GM08714 (cell line): Measurements from ENCODE around the gene CPEB1.
"Not testable (repeated sequence)": the region's sequence is repeated elsewhere in the genome, so short reads cannot be mapped to it uniquely, and the experiment has no call there.

Source experiments
- H3K4me3 ChIP-seq: fragments of 200-500 bp; sonication (Bioruptor generic); 2 replicates; pipeline ENCODE4 v1.5.1; 2014; ENCODE audit warnings: mild to moderate bottlenecking, low read length, inconsistent platforms
- ZNF274 ChIP-seq: IDR thresholded peaks from 2 replicates; pipeline ENCODE4 v1.6.1; 2012; ENCODE audit warnings: mild to moderate bottlenecking, low read depth, low read length

The CPEB1 gene

DNA sequence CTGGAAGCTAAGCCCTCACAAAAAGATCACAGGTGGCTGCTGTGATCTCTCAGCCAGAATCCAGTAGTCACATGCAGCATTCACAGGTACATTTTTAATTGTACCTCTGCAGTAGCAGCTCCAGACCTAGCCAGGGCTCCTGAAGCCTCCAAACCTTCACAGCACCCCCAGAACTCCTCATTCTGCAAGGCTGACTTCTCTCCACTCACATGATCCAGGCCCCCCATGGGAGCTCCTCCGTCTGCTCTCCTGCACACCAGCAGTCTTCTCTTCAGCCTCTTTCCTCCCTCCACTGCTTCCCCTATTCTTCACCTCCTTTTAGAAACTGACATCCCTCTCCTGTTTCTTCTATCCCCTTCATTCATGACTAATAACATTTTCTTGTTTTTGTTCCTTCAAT, 13.2 kb upstream of the CPEB1 start:
- no peak overlapping the region for H3K4me3 ChIP-seq
- TF ChIP-seq ZNF274: no peak

DNA sequence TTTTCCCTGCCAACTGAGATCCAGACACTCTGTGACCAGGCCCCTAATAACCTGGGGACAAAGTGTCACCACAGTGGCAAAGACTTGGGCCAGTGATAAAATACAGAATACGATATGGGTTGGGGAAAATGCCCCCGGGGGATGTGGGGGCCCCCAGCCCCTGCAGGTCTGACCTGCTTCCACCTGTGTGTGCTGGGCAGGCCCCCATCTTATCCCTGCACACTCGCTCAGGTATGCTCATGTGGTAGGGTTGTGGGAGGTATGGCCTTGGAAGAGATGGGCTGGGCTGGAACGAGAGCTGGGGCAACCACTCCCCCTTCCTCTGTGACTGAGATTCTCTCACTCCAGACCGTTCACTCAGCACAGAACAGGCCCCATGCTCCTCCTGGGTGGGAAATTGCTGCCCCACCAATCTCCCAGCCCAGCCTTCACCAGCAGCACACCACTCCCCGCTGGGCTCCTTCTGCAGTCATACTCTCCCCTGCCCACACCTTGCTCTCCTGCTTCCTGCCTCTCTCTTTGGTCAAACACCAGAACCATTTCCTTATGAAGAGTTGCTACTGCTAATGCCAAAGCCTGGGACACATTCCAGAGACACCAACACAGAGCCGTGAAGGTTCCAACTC, 9.6 kb upstream of the CPEB1 start:
- H3K4me3 ChIP-seq: no peak overlapping the region

DNA sequence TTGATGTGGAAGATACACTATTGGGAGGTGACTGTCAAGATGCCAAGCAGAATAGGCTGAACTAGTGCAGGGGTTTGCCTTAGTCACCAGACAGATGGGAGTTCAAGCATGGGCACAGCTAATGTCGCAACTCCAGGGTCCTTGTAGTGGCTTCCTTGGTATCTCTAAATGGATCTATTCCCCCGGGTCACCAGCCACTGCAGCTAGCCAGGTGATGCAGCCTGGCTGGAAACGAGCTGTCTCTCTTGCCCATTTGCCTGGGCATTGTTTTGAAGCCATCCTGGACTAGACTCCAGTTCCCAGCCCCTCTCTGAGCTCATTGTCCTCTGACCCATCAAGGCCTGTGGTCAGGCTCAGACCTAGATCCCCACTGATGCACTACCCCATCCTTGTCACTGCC, 8.4 kb upstream of the CPEB1 start:
- TF ChIP-seq ZNF274: no peak
- H3K4me3 ChIP-seq: no peak overlapping the region

More for the DNA sequence above, 9.6 kb upstream of the CPEB1 start:
- no peak for TF ChIP-seq ZNF274

DNA sequence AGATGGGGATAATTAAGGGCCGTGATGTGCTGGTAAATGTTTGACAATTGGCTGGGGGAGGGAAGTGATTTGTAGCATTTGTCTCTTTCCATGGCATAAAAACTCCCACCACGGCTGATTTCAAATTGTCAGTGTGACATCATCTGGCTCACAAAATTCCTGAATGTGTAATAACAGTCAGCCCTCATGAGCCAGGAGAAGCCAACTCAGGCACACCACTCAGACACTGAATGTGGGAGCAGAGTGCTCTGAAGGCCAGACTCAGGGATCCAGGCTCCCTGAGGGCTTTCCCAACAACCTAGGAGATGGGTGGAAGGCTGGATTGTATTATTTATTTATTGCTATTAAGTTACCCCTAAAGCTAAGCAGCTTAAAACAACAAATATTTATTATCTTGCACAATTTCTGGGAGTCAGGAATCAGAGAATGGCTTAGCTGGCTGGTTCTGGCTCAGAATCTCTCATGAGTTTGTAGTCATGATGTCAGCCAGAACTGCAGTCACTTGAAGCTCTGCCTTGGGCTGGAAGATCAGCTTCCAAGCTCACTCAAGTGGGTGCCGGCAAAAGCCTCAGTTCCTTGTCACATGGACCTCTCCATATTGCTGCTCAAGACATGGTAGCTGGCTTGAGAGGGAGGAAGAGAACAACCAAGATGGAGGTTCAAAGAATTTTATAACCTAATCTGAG, 6.5 kb upstream of the CPEB1 start:
- no peak for TF ChIP-seq ZNF274
- no peak overlapping the region for H3K4me3 ChIP-seq

DNA sequence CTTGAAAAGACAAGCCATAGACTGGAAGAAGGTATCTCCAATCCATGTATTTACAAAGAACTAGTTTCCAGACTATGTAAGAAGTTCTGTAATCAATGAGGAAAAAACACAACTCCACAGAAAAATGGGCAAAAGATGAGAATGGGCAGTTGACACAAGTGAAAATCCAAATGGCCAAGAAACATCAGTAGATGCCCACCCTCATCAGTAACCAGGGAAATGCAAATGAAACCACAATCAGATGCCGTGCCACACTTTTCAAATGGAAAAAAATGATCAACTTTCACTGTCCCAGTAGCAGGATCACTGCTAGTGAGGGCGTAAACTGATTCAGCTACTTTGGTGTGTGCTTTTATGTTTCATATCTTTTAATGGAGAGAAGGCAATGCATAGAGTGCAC, 4.5 kb upstream of the CPEB1 start:
- H3K4me3 ChIP-seq: no peak overlapping the region
- TF ChIP-seq ZNF274: no peak

DNA sequence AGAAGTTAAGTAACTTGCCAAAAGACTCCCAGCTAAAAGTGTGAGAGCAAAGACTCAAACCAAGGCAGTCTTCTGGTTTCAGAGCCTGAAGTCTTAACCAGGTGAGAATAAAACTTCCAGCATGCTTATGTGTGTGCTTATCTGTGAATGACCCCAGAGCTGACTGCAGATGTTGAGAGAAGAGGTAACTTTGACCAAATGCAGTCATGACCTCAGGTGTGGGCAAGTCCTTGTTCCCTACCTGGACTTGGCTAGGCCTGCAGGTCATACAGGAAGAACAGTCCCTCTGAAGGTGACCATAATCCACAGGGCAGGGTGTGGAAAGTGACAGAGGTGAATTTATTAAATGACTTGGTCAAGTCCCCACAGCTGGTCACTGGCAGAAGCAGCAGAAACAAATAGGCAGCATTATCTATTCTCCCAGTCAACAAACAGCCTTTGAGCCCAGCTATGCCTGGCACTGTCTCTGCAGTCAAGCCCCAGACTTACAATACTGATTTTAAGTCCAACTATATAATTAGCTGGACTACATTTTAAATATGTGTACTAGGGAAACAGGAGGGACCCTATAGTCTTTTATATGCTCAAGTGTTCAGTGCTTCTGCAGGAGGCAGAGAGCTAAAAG, 3.0 kb upstream of the CPEB1 start:
- no peak for TF ChIP-seq ZNF274
- no peak overlapping the region for H3K4me3 ChIP-seq

DNA sequence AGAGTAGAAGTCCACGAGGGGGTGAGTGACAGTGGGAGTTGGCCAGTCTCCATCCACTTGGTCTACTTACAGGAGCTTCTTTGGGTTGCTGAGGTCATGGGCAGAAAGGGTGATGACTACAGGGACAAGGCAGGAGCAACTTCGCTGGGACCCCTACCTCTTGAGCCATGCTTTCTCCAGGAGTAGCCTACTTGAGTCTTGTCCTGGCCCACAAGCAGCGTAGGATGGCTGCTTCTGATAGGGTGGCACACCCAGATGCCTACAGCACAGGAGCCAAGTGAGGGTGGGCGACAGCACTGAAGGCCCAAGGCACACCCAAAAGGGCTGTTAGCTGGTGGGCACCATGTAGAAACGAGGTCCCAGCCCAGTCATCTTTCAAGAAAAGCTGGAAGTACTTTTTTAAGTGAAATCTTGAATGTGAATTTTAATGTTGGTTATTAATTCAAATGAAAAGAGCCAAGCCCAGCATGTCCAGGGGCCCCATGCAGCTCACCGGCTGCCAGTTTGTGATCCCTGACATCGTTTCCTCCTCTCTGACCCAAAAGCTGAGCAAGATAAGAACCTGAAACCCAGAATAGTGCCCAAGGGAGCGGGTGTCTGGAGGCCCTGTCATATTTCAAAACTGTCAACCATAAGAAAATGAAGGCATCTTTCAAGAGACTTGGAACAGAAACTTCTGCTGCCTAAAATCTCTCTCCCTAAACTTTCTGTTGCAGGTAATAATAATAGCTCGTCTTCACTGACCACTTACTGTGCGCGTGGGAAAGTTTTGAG, 2.2 kb upstream of the CPEB1 start:
- TF ChIP-seq ZNF274: no peak
- no peak overlapping the region for H3K4me3 ChIP-seq

DNA sequence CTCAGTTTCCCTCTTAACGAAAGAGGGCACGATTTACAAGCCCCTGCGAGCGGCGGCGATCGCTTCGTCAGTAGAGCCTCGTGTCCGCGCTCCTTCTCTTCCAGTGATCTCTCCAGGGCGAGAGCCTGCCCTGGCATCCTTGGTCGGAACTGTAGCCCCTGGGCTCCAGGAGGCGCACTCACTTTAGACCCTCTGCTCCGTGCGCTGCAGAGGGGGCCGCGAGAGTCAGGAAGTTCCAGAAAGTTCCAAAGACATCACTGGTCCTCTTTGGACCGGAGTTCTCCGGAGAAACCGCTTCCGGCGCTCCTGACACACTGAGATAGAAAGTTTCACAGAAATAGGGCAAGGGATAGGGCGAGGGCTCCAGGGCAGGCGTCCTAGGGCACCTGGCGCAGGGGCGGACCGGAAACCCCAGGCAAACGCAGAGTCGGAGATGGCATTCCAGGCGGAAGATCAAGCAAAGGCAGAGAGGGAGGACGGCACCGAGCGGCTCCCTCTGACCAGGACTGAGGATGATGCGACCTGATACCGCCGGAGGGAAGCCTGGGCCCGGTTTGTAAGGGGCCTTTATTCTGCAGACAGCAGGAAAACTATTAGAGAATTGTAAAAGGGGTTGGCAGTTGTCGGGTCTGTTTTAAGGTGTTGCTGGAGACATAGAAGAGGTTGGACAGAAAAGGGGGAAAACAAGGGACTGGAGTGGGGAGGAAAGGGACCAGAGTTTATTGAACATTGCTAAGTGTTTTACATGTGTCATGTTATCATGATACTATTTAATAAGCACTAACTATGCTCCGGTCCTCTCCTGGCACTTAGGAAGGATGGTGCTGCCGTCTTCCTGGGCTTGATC, 1.3 kb upstream of the CPEB1 start:
- no peak for TF ChIP-seq ZNF274
- H3K4me3 ChIP-seq: no peak overlapping the region; the same call in 1 of the 2 replicates

DNA sequence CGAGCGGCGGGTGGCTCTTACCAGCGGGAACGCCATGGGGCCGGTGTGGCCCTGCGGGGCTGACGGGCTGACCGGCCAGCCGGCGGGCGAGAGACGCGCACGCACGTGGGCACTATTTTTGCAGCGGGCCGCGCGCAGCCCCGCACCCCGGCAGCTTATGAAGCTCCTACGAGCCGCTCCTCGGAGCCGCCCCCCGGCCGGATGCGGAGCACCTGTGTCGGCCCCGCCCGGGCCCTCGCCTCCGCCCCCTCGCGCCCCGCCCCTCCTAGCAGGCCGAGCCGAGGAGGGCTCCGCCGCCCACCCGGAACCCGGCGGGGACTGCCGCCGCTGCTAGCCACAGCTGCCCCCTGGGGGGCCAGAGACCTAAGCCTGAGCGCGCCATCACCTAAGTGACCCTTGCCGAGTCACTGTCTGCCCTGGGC, 683 bp upstream of the CPEB1 start:
- H3K4me3 ChIP-seq: peak overlapping the region; percentile 54
- no peak for TF ChIP-seq ZNF274

DNA sequence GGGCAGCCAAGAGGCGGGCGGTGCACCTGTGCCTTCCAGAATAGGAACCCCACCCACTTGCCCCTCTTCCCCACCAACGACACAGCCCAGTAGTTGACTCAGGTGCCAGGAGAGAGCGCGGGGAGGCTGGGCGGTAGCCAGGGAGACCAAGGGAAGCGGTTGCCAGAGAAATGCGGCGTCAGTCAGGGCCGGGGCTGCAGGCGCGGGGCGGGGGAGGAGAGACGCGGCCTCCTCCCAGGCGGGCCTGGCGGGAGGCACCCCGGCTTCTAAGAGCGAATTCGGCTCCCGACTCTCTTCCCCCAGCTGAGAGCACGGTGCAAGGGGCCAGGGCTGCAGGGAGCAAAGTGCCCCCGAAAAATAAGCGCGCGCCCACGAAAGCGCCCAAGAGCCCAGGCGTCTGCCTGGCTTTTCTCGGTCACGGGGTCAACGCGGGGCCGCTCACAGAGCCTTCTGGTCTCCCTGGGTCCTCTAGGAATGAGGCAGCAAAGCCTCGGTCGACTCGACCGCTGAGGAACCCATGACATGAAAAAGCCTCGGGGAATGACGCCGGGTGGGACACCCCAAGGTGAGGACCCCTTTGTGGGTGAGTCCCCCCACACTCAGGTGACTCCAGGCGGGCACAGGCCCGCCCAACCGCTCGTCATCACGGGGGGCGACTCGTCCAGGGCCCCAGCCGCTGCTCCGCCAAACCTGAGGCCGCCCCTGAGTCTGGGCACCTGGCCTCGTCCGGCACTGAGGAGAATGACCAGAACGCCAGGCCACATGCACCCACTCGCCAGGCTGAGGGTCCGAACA, 716 bp downstream of the CPEB1 start:
- no peak overlapping the region for H3K4me3 ChIP-seq
- TF ChIP-seq ZNF274: no peak

DNA sequence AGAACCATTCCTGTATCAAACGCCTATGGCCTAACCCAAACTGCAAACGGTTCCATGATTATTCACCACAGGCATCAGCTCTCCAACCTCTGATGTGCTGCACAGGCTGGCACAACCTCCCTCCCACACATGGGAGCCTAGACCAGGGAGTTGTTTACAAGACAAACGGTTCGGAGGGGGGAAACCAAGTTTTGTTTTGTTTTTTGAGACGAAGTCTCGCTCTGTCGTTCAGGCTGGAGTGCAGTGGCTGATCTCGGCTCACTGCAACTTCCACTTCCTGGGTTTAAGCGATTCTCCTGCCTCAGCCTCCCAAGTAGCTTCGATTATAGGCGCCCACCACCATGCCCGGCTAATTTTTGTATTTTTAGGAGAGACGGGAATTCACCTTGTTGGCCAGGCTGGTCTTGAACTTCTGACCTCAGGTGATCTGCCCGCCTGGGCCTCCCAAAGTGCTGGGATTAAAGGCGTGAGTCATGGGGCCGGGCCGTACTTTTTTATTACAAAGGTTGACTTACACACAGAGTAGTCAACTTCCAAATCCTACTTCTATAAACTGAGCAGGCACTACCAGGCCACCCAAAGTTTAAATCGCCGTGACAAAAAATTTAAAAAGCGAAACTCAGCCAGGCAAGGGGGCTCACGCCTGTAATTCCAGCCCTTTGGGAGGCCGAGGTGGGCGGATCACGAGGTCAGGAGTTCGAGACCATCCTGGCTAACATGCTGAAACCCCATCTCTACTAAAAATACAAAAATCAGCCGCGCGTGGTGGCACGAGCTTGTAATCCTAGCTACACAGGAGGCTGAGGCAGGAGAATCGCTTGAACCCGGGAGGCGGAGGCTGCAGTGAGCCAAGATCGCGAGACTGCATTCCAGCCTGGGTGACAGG, 2.0 kb downstream of the CPEB1 start:
- not testable (repeated sequence) for H3K4me3 ChIP-seq

DNA sequence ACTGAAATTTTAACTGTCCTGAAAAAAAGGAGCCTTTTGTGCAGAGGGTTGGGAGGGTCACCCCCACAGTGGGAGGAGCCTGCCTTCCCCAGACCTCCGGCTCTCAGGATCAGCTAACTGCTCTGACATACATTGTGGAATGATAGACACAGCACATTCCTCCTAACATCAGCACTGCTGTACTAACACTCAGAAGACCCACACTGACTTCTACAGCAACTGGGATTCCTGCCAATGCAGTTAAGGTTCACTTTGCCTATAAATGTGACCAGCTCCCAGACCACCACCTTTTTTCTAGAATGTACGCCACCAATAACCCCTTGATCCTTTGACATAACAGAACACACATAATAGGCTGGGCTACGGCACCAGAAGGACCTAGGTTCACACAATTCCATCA, 3.2 kb downstream of the CPEB1 start:
- no peak for TF ChIP-seq ZNF274

More for the DNA sequence above, 3.2 kb downstream of the CPEB1 start:
- H3K4me3 ChIP-seq: no peak overlapping the region
